SK-N-SH (cell line): ENCODE measurements around the gene SMIM5. TPM values are rescaled to one million over a fixed set of nuclear protein-coding genes. Genes with fewer than 3 reads are reported as not detected.

Source experiments
- CTCF ChIA-PET: fragments of 300-600, 350-600 bp; formaldehyde crosslinking; extraction: SDS; loops from one replicate; lab custom pipeline; 2021; lab: Yijun Ruan, JAX
- POLR2A ChIA-PET: fragments of 350-600 bp; sonication (Branson Sonifier 250); formaldehyde crosslinking; extraction: SDS; loops from one replicate; lab custom pipeline; 2020; ENCODE audit warnings: antibody characterized with exemption, inconsistent platforms; lab: Yijun Ruan, JAX
- DNase-seq: peaks from one replicate; pipeline ENCODE4 v3.0.0; 2012
- H2AFZ ChIP-seq: fragments of 200-600 bp; sonication (generic); 2 replicates; pipeline ENCODE4 v1.8.1; 2016; ENCODE audit warnings: antibody characterized with exemption, mild to moderate bottlenecking, low read depth
- H3F3A ChIP-seq: fragments of 200-600 bp; sonication (generic); replicated peaks from 2 replicates; pipeline ENCODE3; 2016; ENCODE audit warnings: antibody characterized with exemption, mild to moderate bottlenecking; ENCODE audit not compliant: insufficient read depth
- H3K27ac ChIP-seq, 2 experiments: fragments of 200-500 bp in 1 of 2; fragments of 200-600 bp in 1 of 2; sonication (Bioruptor generic) in 1 of 2; sonication (generic), shearing (Covaris generic) in 1 of 2; 2 replicates each; pipeline versions ENCODE4 v1.5.1 to v1.6.1; 2014 to 2016; ENCODE audit warnings: low read depth in 2 of 2, inconsistent platforms in 1 of 2, low read length in 1 of 2, mild to moderate bottlenecking in 1 of 2, mixed read lengths in 1 of 2
- H3K27me3 ChIP-seq: fragments of 200-600 bp; sonication (generic), shearing (Covaris generic); 2 replicates; pipeline ENCODE4 v1.6.1; 2016; ENCODE audit warnings: mixed run types; ENCODE audit not compliant: insufficient read depth
- H3K36me3 ChIP-seq, 2 experiments: fragments of 200-500 bp in 1 of 2; fragments of 200-600 bp in 1 of 2; sonication (Bioruptor generic) in 1 of 2; sonication (generic) in 1 of 2; replicated peaks in 1 of 2; 2 replicates each; pipeline versions ENCODE3 to v1.5.1; 2014 to 2016; ENCODE audit warnings: low read length in 1 of 2, mild to moderate bottlenecking in 1 of 2; ENCODE audit not compliant: insufficient read depth in 2 of 2, control insufficient read depth in 1 of 2
- H3K4me1 ChIP-seq, 2 experiments: fragments of 200-500 bp in 1 of 2; fragments of 200-600 bp in 1 of 2; sonication (Bioruptor generic) in 1 of 2; sonication (generic), shearing (Covaris generic) in 1 of 2; 2 replicates each; pipeline versions ENCODE4 v1.5.1 to v1.6.1; 2014 to 2016; ENCODE audit warnings: low read depth in 1 of 2, low read length in 1 of 2, mixed run types in 1 of 2; ENCODE audit not compliant: insufficient read depth in 2 of 2, control insufficient read depth in 1 of 2
- H3K4me2 ChIP-seq: fragments of 200-600 bp; sonication (generic), shearing (Covaris generic); 2 replicates; pipeline ENCODE4 v1.6.1; 2017; ENCODE audit warnings: mixed run types
- H3K4me3 ChIP-seq, 2 experiments: fragments of 200-500 bp in 1 of 2; fragments of 200-600 bp in 1 of 2; sonication (Bioruptor generic) in 1 of 2; sonication (generic), shearing (Covaris generic) in 1 of 2; 2 replicates each; pipeline versions ENCODE4 v1.5.1 to v1.8.1; 2014 to 2016; ENCODE audit warnings: low read depth in 2 of 2, inconsistent platforms in 1 of 2, low read length in 1 of 2, mild to moderate bottlenecking in 1 of 2, mixed read lengths in 1 of 2, moderate library complexity in 1 of 2
- H3K79me2 ChIP-seq: fragments of 200-600 bp; sonication (generic); 2 replicates; pipeline ENCODE4 v1.8.1; 2017; ENCODE audit warnings: mild to moderate bottlenecking; ENCODE audit not compliant: insufficient read depth
- H3K9ac ChIP-seq: fragments of 200-600 bp; sonication (generic); 2 replicates; pipeline ENCODE4 v1.6.1; 2017; ENCODE audit warnings: mixed run types
- H3K9me2 ChIP-seq: fragments of 200-600 bp; sonication (generic); 2 replicates; pipeline ENCODE4 v1.6.1; 2017; ENCODE audit warnings: mixed run types
- H3K9me3 ChIP-seq: fragments of 200-600 bp; sonication (generic); 2 replicates; pipeline ENCODE4 v1.6.1; 2017; ENCODE audit warnings: mixed run types, mild to moderate bottlenecking, moderate library complexity
- H4K20me1 ChIP-seq: fragments of 200-600 bp; sonication (generic); 2 replicates; pipeline ENCODE4 v1.6.1; 2017; ENCODE audit warnings: mild to moderate bottlenecking, mixed run types; ENCODE audit not compliant: insufficient read depth
- CHD2 ChIP-seq: fragments of 150-350 bp; IDR thresholded peaks from 2 replicates; pipeline ENCODE4 v1.6.1; 2018; ENCODE audit warnings: low read length; ENCODE audit not compliant: partially characterized antibody
- EP300 ChIP-seq, 2 experiments: IDR thresholded peaks; 2 replicates each; pipeline versions ENCODE4 v1.4.0 to v1.6.1; 2012; ENCODE audit warnings: borderline replicate concordance in 1 of 2, low read depth in 1 of 2, low read length in 1 of 2
- FOSL2 ChIP-seq: IDR thresholded peaks from 2 replicates; pipeline ENCODE4 v1.4.0; 2012; ENCODE audit warnings: low read depth, mild to moderate bottlenecking, moderate library complexity, borderline replicate concordance
- GATA2 ChIP-seq: sonication (generic); formaldehyde crosslinking; IDR thresholded peaks from 2 replicates; pipeline ENCODE4 v1.5.0; 2020; ENCODE audit warnings: mild to moderate bottlenecking, missing genetic modification reagents
- IRF3 ChIP-seq: fragments of 150-350 bp; IDR thresholded peaks from 2 replicates; pipeline ENCODE4 v1.6.1; 2016; ENCODE audit warnings: mild to moderate bottlenecking, low read depth, low read length
- JUND ChIP-seq: IDR thresholded peaks from 2 replicates; pipeline ENCODE4 v1.4.0; 2012
- MAX ChIP-seq: IDR thresholded peaks from 2 replicates; pipeline ENCODE4 v1.4.0; 2012; ENCODE audit warnings: low read depth
- RFX5 ChIP-seq: IDR thresholded peaks from 2 replicates; pipeline ENCODE4 v1.6.1; 2012; ENCODE audit warnings: mild to moderate bottlenecking, improper control_type of control experiment, low read length
- TEAD4 ChIP-seq: IDR thresholded peaks from 2 replicates; pipeline ENCODE4 v1.4.0; 2012; ENCODE audit warnings: mild to moderate bottlenecking, borderline replicate concordance; ENCODE audit not compliant: insufficient read depth
- USF1 ChIP-seq: IDR thresholded peaks from 2 replicates; pipeline ENCODE4 v1.4.0; 2012; ENCODE audit warnings: low read depth, borderline replicate concordance
- WGBS: methylation state at CpG from one replicate; pipeline ENCODE4 v1.1.6; 2017; ENCODE audit warnings: low lambda C conversion rate; 5-methylcytosine and 5-hydroxymethylcytosine counted together
- polyA plus RNA-seq, 3 experiments: library from polyadenylated mRNA; depleted of rRNA; stranded (reverse); fragments of >200 nt; gene quantifications; 2 replicates each; pipeline ENCODE4 v1.2.3, GENCODE V29; 2012
- TF ChIP-seq, protein P1 (sequence below): IDR thresholded peaks from 2 replicates; pipeline ENCODE4; 2012

Gene SMIM5
- polyA plus RNA-seq, 1 of the 3 experiments (the other 2 are of a cell fraction) = 0.02 TPM

- no peak for TF ChIP-seq IRF3
- no peak for TF ChIP-seq GATA2
- TF ChIP-seq RFX5 = no peak
- no peak for TF ChIP-seq FOSL2
- TF ChIP-seq CHD2 = no peak
- no peak for TF ChIP-seq USF1
- TF ChIP-seq, all 33 proteins: peak for 3
Observed at GRCh38 chr17:75625813-75626486, 7.3 kb upstream of the SMIM5 start (continued).

DNA sequence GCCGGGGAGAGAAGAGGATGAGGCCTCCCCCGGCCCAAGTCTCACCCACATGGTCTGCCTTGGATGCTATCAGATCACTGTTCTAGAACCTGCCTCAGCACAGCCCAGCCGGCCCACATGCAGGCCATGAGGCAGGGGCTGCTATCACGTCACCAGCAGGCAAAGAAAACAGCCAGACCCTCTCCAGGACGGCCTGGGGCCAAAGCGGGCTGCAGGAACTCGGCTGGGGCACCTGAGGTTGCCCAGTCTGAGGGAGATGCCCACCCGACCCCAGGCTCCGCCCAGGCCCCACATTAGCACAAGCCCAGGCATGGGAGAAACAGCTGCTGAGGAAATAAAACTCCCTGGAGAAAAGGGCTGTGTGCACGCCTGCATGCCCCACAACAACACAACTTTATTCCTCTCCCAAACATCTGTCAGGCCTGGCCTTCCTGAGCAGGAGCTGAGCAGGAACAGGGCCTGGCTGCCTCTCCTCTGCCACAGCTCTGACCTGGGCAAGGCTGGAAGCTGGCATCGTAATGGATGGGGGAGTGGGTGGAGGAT lies 6.7 kb upstream of the SMIM5 start:
- Histone ChIP-seq H3K36me3 (peaks cover 0 to 41% of the 10 kb centered on the region in 2 experiments), H4K20me1 (no peaks in the 10 kb centered on the region), H3K79me2 (no peaks in the 10 kb centered on the region), H3K27ac (peak overlapping the region in 1 of 2 experiments; percentile 1; a peak in 1 of 4 replicates), H3K9me3 (no peaks in the 10 kb centered on the region), H3K4me2 (no peak overlapping the region), H3K9me2 (no peaks in the 10 kb centered on the region), H3K4me3 (no peak overlapping the region), H2AFZ (no peak overlapping the region), H3K27me3 (no peaks in the 10 kb centered on the region), H3F3A (no peaks in the 10 kb centered on the region), H3K9ac (no peak overlapping the region), H3K4me1 (peaks cover 0 to 17% of the 10 kb centered on the region in 2 experiments; a peak in 1 of 4 replicates)
- TF ChIP-seq FOSL2 (no peak), GATA2 (no peak), JUND (no peak), MAX (no peak), EP300 (IDR thresholded peaks at IDR 0.05; ENCODE audit: borderline replicate concordance in 1 of 2, low read depth in 1 of 2, low read length in 1 of 2) (no peak), TEAD4 (no peak)
- TF ChIP-seq, protein P1, sequence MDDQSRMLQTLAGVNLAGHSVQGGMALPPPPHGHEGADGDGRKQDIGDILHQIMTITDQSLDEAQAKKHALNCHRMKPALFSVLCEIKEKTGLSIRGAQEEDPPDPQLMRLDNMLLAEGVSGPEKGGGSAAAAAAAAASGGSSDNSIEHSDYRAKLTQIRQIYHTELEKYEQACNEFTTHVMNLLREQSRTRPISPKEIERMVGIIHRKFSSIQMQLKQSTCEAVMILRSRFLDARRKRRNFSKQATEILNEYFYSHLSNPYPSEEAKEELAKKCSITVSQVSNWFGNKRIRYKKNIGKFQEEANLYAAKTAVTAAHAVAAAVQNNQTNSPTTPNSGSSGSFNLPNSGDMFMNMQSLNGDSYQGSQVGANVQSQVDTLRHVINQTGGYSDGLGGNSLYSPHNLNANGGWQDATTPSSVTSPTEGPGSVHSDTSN = no peak
- DNase-seq = peak; percentile 62
- POLR2A ChIA-PET = interaction anchor here (0.6 kb wide), 1 partner anchor 153 kb away, joined by 4 read pairs; no protein-coding TSS in a partner anchor
- CTCF ChIA-PET = interaction anchor here (0.7 to 37.9 kb wide), 14 partner anchors 10 to 1289 kb away, joined by 3 to 1370 read pairs (median 4); partner anchors contain the start of genes GALK1, SMIM5 and TSEN54
- 91% methylated on average over 8 of the region's 11 CpGs for WGBS
